B cell (primary cell): Measurements from ENCODE around the gene DTX3L. TPM values are rescaled to one million over a fixed set of nuclear protein-coding genes. Genes with fewer than 3 reads are reported as not detected.

Source experiments
- ATAC-seq: fragments of 200-7000 bp; cut with Tn5 transposase; one replicate; pipeline ENCODE4 v1.10.0; 2021; ENCODE audit warnings: low read depth, mild to moderate bottlenecking, moderate number of reproducible peaks, moderate library complexity
- CTCF ChIA-PET: fragments of 350-600 bp; sonication (Branson Sonifier 250); formaldehyde crosslinking; loops from one replicate; lab custom pipeline; 2021; ENCODE audit warnings: antibody characterized with exemption, inconsistent platforms; lab: Charles Lee
- POLR2A ChIA-PET: fragments of 350-600 bp; sonication (Branson Sonifier 250); formaldehyde crosslinking; loops from one replicate; lab custom pipeline; 2021; ENCODE audit warnings: antibody characterized with exemption; lab: Charles Lee
- DNase-seq: peaks from one replicate; pipeline ENCODE4 v3.0.0; 2013
- H2AFZ ChIP-seq: 2 replicates; pipeline ENCODE4 v1.6.1; 2012; ENCODE audit warnings: mild to moderate bottlenecking, low read depth, low read length; ENCODE audit not compliant: insufficient read depth, poor library complexity, severe bottlenecking
- H3K27ac ChIP-seq, 2 donors: 1 replicate in 1 of 2; 2 replicates in 1 of 2; pipeline ENCODE4 v1.5.1; 2012 to 2013; ENCODE audit warnings: low read length in 2 of 2, mild to moderate bottlenecking in 2 of 2, moderate library complexity in 1 of 2
- H3K27me3 ChIP-seq, 4 experiments: fragments of 200-600 bp in 1 of 4; sonication (generic) in 1 of 4; replicated peaks in 1 of 4; 1 replicate in 2 of 4; 2 replicates in 2 of 4; pipeline versions ENCODE4 v1.6.1 to v1.7.0; 2013 to 2016; ENCODE audit warnings: low read length in 3 of 4, mild to moderate bottlenecking in 2 of 4, mixed read lengths in 1 of 4, moderate library complexity in 1 of 4; ENCODE audit not compliant: insufficient read depth in 4 of 4, control insufficient read depth in 3 of 4; ENCODE audit errors: control extremely low read depth in 1 of 4
- H3K36me3 ChIP-seq, 2 experiments: replicated peaks in 1 of 2; 1 replicate in 1 of 2; 2 replicates in 1 of 2; pipeline versions ENCODE4 v1.6.1 to v1.7.1; 2013; ENCODE audit warnings: low read length in 1 of 2; ENCODE audit not compliant: insufficient read depth in 2 of 2, control insufficient read depth in 1 of 2; ENCODE audit errors: control extremely low read depth in 1 of 2, extremely low read depth in 1 of 2
- H3K4me1 ChIP-seq, 2 donors: fragments of 200-600 bp in 1 of 2; sonication (generic) in 1 of 2; 1 replicate in 1 of 2; 2 replicates in 1 of 2; pipeline versions ENCODE4 v1.5.1 to v1.6.1; 2013 to 2017; ENCODE audit warnings: low read length in 2 of 2; ENCODE audit not compliant: control insufficient read depth in 2 of 2, insufficient read depth in 2 of 2
- H3K4me2 ChIP-seq: replicated peaks from 2 replicates; pipeline ENCODE3; 2012; ENCODE audit warnings: mild to moderate bottlenecking, low read depth, low read length; ENCODE audit not compliant: poor library complexity, severe bottlenecking
- H3K4me3 ChIP-seq, 5 experiments: fragments of 200-600 bp in 1 of 5; sonication (generic) in 1 of 5; 1 replicate in 3 of 5; 2 replicates in 2 of 5; pipeline versions ENCODE4 v1.5.1 to v1.7.0; 2011 to 2016; ENCODE audit warnings: low read length in 4 of 5, mild to moderate bottlenecking in 4 of 5, low read depth in 2 of 5, control low read depth in 1 of 5, moderate library complexity in 1 of 5; ENCODE audit not compliant: insufficient read depth in 1 of 5; ENCODE audit errors: control extremely low read depth in 1 of 5, extremely low read depth in 1 of 5
- H3K79me2 ChIP-seq: fragments of 200-600 bp; sonication (generic); one replicate; pipeline ENCODE4 v1.6.0; 2016; ENCODE audit warnings: low read length; ENCODE audit not compliant: control insufficient read depth, insufficient read depth
- H3K9ac ChIP-seq: fragments of 200-600 bp; sonication (generic); 2 replicates; pipeline ENCODE4 v1.6.1; 2017; ENCODE audit warnings: mild to moderate bottlenecking, low read length, moderate library complexity
- H3K9me3 ChIP-seq, 3 donors: one replicate each; pipeline versions ENCODE4 v1.6.1 to v1.7.1; 2013; ENCODE audit warnings: low read length in 2 of 3; ENCODE audit not compliant: control insufficient read depth in 2 of 3, insufficient read depth in 1 of 3; ENCODE audit errors: control extremely low read depth in 1 of 3
- H4K20me1 ChIP-seq: 2 replicates; pipeline ENCODE4 v1.6.0; 2012; ENCODE audit warnings: mild to moderate bottlenecking, low read length; ENCODE audit not compliant: insufficient read depth, control insufficient read depth, poor library complexity, severe bottlenecking
- H3K27ac Mint-ChIP-seq: one replicate; pipeline ENCODE4 v1.8.0; 2021; ENCODE audit warnings: mixed read lengths
- H3K27me3 Mint-ChIP-seq: one replicate; pipeline ENCODE4 v1.8.0; 2021; ENCODE audit warnings: mixed read lengths
- H3K4me1 Mint-ChIP-seq: one replicate; pipeline ENCODE4 v1.8.0; 2021; ENCODE audit warnings: mixed read lengths
- H3K4me3 Mint-ChIP-seq: one replicate; pipeline ENCODE4 v1.8.0; 2021; ENCODE audit warnings: mixed read lengths
- H3K9me3 Mint-ChIP-seq: one replicate; pipeline ENCODE4 v1.8.0; 2022; ENCODE audit warnings: mixed read lengths; ENCODE audit not compliant: insufficient read depth
- EZH2 ChIP-seq: IDR thresholded peaks from 2 replicates; pipeline ENCODE4 v1.6.1; 2012; ENCODE audit warnings: borderline replicate concordance, low read depth, mild to moderate bottlenecking, moderate library complexity, low read length; ENCODE audit not compliant: insufficient read depth, poor library complexity, severe bottlenecking
- WGBS: methylation state at CpG from one replicate; pipeline ENCODE4 v1.1.5; 2013; ENCODE audit warnings: missing lambda C conversion rate; ENCODE audit not compliant: insufficient coverage; 5-methylcytosine and 5-hydroxymethylcytosine counted together
- intact Hi-C: fragments of 100-400 bp; cut with micrococcal nuclease; formaldehyde crosslinking; loops from one replicate; pipeline ENCODE4 v1.10.0; 2022
- polyA plus RNA-seq: library from polyadenylated mRNA; depleted of rRNA; stranded (reverse); fragments of >200 nt; gene quantifications from 2 replicates; pipeline ENCODE4 v1.2.3, GENCODE V29; 2012
- total RNA-seq, 2 donors: library from RNA; stranded (reverse); fragments of 120-200 nt in 1 of 2; gene quantifications; 1 replicate in 1 of 2; 2 replicates in 1 of 2; pipeline versions ENCODE4 v1.2.3 to v1.2.4, GENCODE V29; 2013 to 2022
- TF ChIP-seq, protein P1 (sequence below): fragments of 200-600 bp; IDR thresholded peaks from one replicate; pipeline ENCODE4 v1.8.0; 2022; ENCODE audit warnings: antibody characterized with exemption, mild to moderate bottlenecking

Gene DTX3L
- total and polyA plus RNA-seq, 2 donors (not counting 1 experiment from before 2014, with no cell fraction given) = 8.1 to 41.1 TPM

DNA sequence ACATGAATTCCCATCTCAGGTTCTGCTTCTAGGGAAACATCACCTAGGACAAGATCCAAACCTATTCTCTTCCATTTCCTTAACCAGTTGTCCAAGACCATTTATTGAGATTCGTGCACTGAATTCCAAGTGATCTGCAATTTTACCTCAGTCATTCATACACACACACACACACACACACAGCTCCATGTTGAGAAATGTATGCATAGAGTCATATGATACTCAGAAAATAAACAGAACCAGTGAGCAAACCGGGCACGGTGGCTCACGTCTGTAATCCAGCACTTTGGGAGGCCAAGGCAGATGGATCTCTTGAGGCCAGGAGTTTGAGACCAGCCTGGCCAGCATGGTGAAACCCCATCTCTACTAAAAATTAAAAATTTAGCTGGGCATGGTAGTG is 43.3 kb upstream of the DTX3L start:
- Histone ChIP-seq H3K27ac (no peak overlapping the region), H3K9me3 (no peaks in the 10 kb centered on the region), H3K36me3 (no peaks in the 10 kb centered on the region), H3K9ac (no peak overlapping the region), H3K4me1 (no peaks in the 10 kb centered on the region), H3K27me3 (no peaks in the 10 kb centered on the region), H4K20me1 (no peaks in the 10 kb centered on the region), H3K4me3 (no peak overlapping the region), H2AFZ (no peak overlapping the region), H3K4me2 (no peak overlapping the region), H3K79me2 (no peaks in the 10 kb centered on the region)
- intact Hi-C loops = no loop called here
- ChIA-PET CTCF (no interaction called here), POLR2A (no interaction called here)
- Mint-ChIP-seq H3K4me3 (no peak overlapping the region), H3K27me3 (no peaks in the 10 kb centered on the region), H3K4me1 (no peaks in the 10 kb centered on the region), H3K9me3 (no peaks in the 10 kb centered on the region), H3K27ac (no peak overlapping the region)
- TF ChIP-seq, protein P1, sequence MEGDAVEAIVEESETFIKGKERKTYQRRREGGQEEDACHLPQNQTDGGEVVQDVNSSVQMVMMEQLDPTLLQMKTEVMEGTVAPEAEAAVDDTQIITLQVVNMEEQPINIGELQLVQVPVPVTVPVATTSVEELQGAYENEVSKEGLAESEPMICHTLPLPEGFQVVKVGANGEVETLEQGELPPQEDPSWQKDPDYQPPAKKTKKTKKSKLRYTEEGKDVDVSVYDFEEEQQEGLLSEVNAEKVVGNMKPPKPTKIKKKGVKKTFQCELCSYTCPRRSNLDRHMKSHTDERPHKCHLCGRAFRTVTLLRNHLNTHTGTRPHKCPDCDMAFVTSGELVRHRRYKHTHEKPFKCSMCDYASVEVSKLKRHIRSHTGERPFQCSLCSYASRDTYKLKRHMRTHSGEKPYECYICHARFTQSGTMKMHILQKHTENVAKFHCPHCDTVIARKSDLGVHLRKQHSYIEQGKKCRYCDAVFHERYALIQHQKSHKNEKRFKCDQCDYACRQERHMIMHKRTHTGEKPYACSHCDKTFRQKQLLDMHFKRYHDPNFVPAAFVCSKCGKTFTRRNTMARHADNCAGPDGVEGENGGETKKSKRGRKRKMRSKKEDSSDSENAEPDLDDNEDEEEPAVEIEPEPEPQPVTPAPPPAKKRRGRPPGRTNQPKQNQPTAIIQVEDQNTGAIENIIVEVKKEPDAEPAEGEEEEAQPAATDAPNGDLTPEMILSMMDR = no peak
- DNase-seq (no peak), ATAC-seq (no peak)
- WGBS = 100% methylated on average over 4 of the region's 4 CpGs

DNA sequence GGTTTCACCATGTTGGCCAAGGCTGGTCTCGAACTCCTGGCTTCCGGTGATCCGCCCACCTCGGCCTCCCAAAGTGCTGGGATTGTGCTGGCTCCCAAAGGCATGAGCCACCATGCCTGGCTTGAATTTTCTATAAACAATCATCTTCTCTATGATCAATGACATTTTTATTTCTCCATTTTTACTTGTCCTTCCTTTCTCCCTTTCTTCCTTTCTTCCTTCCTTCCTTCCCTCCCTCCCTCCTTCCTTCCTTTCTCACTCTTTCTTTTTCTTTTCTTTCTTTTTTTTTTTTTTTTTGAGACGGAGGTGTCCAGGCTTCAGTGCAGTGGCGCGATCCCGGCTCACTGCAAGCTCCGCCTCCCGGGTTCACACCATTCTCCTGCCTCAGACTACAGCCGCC is 40.8 kb upstream of the DTX3L start:
- H3K4me3 Mint-ChIP-seq = no peak overlapping the region
- H3K27ac Mint-ChIP-seq = no peak overlapping the region
- H3K27me3 Mint-ChIP-seq = no peaks in the 10 kb centered on the region
- no peak for ATAC-seq
- H3K9me3 Mint-ChIP-seq = no peaks in the 10 kb centered on the region
- TF ChIP-seq, protein P1 = no peak
- TF ChIP-seq EZH2 = no peak
- no peaks in the 10 kb centered on the region for H3K9me3 ChIP-seq
- H3K4me3 ChIP-seq = no peak overlapping the region
- no peak overlapping the region for H3K4me2 ChIP-seq
- H2AFZ ChIP-seq = no peak overlapping the region
- CTCF ChIA-PET = interaction anchor here (0.7 kb wide), 1 partner anchor 155 kb away, joined by 4 read pairs; no protein-coding TSS in a partner anchor
- H3K27ac ChIP-seq = no peak overlapping the region
- H3K4me1 ChIP-seq = no peaks in the 10 kb centered on the region
- intact Hi-C loops = no loop called here
- no peak overlapping the region for H3K9ac ChIP-seq
- no peak for DNase-seq
- H3K4me1 Mint-ChIP-seq = no peaks in the 10 kb centered on the region
- POLR2A ChIA-PET = no interaction called here
- H3K36me3 ChIP-seq = peaks cover 0 to 10% of the 10 kb centered on the region in 2 experiments
- H4K20me1 ChIP-seq = no peaks in the 10 kb centered on the region
- WGBS = over 99% methylated on average over 9 of the region's 11 CpGs
- no peaks in the 10 kb centered on the region for H3K27me3 ChIP-seq
- H3K79me2 ChIP-seq = no peaks in the 10 kb centered on the region
